Mucosa of rectum (tissue), 2 donors: ENCODE measurements around the gene KLHL35.
"Not testable (repeated sequence)": the region's sequence is repeated elsewhere in the genome, so short reads cannot be mapped to it uniquely, and the experiment has no call there.

Experiments used
- H3K27ac ChIP-seq, 2 donors: one replicate each; pipeline ENCODE4 v1.7.0; 2013; ENCODE audit warnings: inconsistent platforms in 2 of 2, low read depth in 2 of 2, low read length in 2 of 2
- H3K27me3 ChIP-seq, 2 donors: one replicate each; pipeline ENCODE4 v1.7.0; 2013; ENCODE audit warnings: low read length in 2 of 2; ENCODE audit not compliant: control insufficient read depth in 2 of 2, insufficient read depth in 2 of 2
- H3K36me3 ChIP-seq, 2 donors: one replicate each; pipeline ENCODE4 v1.7.0; 2013; ENCODE audit warnings: low read length in 2 of 2; ENCODE audit not compliant: control insufficient read depth in 2 of 2, insufficient read depth in 2 of 2
- H3K4me1 ChIP-seq, 2 donors: one replicate each; pipeline ENCODE4 v1.7.0; 2013; ENCODE audit warnings: low read length in 2 of 2, mild to moderate bottlenecking in 1 of 2; ENCODE audit not compliant: control insufficient read depth in 2 of 2, insufficient read depth in 2 of 2
- H3K4me3 ChIP-seq, 2 donors: one replicate each; pipeline ENCODE4 v1.7.0; 2013; ENCODE audit warnings: low read length in 2 of 2
- H3K9ac ChIP-seq, 2 donors: one replicate each; pipeline ENCODE4 v1.7.0; 2013; ENCODE audit warnings: low read length in 2 of 2, low read depth in 1 of 2, mild to moderate bottlenecking in 1 of 2
- H3K9me3 ChIP-seq, 2 donors: one replicate each; pipeline ENCODE4 v1.7.0; 2013; ENCODE audit warnings: low read length in 2 of 2; ENCODE audit not compliant: control insufficient read depth in 2 of 2
- donor health status: healthy.
- donor health status: Normal muscosa, but diverticular disease.

KLHL35 gene

DNA sequence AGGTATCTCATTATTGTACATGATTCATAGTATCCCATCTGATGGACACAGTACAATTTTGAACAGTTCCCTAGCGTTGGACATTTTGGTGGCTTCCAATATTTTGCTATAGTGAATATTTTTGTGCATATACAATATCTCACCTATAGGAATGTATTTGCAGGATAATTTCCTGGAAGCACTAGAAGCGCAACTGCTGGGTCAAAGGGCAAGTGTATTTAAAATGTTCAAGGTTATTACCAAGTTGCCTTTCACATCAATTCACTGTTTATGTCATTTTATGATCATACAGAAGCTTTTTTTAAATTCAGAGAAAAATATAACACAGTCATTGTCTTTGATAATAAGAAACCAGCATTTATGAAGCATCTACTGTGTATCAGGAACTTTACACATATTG is 52.8 kb downstream of the KLHL35 start:
- H3K27me3 ChIP-seq = no peaks in the 10 kb centered on the region
- no peaks in the 10 kb centered on the region for H3K9me3 ChIP-seq
- peak overlapping the region in 1 of 2 donors; percentile 2 for H3K9ac ChIP-seq
- H3K4me1 ChIP-seq = peaks cover 11 to 21% of the 10 kb centered on the region in 2 donors
- H3K36me3 ChIP-seq = no peaks in the 10 kb centered on the region
- no peak overlapping the region for H3K4me3 ChIP-seq
- H3K27ac ChIP-seq = peak overlapping the region; percentile 79 to 86

- not testable (repeated sequence) for H3K9ac ChIP-seq, H3K9me3 ChIP-seq, H3K36me3 ChIP-seq, H3K27ac ChIP-seq, H3K4me3 ChIP-seq, H3K27me3 ChIP-seq
- H3K4me1 ChIP-seq = peaks cover 9 to 15% of the 10 kb centered on the region in 2 donors
Observed at GRCh38 chr11:75378776-75379175, 54.2 kb downstream of the KLHL35 start.

GRCh38 chr11:75376175-75376574 is 56.8 kb downstream of the KLHL35 start:
- no peak overlapping the region for H3K9ac ChIP-seq
- H3K4me3 ChIP-seq = no peak overlapping the region
- H3K36me3 ChIP-seq = no peaks in the 10 kb centered on the region
- no peaks in the 10 kb centered on the region for H3K27me3 ChIP-seq
- peaks cover 24 to 32% of the 10 kb centered on the region in 2 donors for H3K4me1 ChIP-seq
- no peak overlapping the region for H3K27ac ChIP-seq
- no peaks in the 10 kb centered on the region for H3K9me3 ChIP-seq

- Histone ChIP-seq H3K36me3 (no peaks in the 10 kb centered on the region), H3K27me3 (no peaks in the 10 kb centered on the region), H3K4me1 (peaks cover 19 to 27% of the 10 kb centered on the region in 2 donors), H3K9ac (no peak overlapping the region), H3K27ac (no peak overlapping the region), H3K9me3 (no peaks in the 10 kb centered on the region), H3K4me3 (no peak overlapping the region)
Observed at GRCh38 chr11:75375626-75376025, 57.4 kb downstream of the KLHL35 start.

GRCh38 chr11:75374646-75375045 is 58.4 kb downstream of the KLHL35 start:
- Histone ChIP-seq H3K9me3 (no peaks in the 10 kb centered on the region), H3K4me1 (peaks cover 18 to 23% of the 10 kb centered on the region in 2 donors), H3K27me3 (no peaks in the 10 kb centered on the region), H3K27ac (no peak overlapping the region), H3K36me3 (no peaks in the 10 kb centered on the region), H3K9ac (no peak overlapping the region), H3K4me3 (no peak overlapping the region)

- H3K27me3 ChIP-seq = no peaks in the 10 kb centered on the region
- no peaks in the 10 kb centered on the region for H3K36me3 ChIP-seq
- no peak overlapping the region for H3K9ac ChIP-seq
- peak overlapping the region in 1 of 2 donors; percentile 90 for H3K27ac ChIP-seq
- H3K4me1 ChIP-seq = peaks cover 19 to 25% of the 10 kb centered on the region in 2 donors
- H3K4me3 ChIP-seq = no peak overlapping the region
- H3K9me3 ChIP-seq = no peaks in the 10 kb centered on the region
Observed at GRCh38 chr11:75373201-75373600, 59.8 kb downstream of the KLHL35 start.
